Heart right ventricle (tissue), 16 donors: ENCODE data around the gene RNF111. TPM values are rescaled to one million over a fixed set of nuclear protein-coding genes. Genes with fewer than 3 reads are reported as not detected.

Source experiments
- ATAC-seq, 8 donors: fragments of 200-7000 bp; cut with Tn5 transposase; one replicate each; pipeline ENCODE4 v1.9.1; 2020; ENCODE audit warnings: mild to moderate bottlenecking in 8 of 8, moderate library complexity in 8 of 8, moderate number of reproducible peaks in 1 of 8
- DNase-seq, 2 donors: peaks; one replicate each; pipeline ENCODE4 v3.0.0-alpha.2; 2020
- H3K27ac ChIP-seq, 10 donors: fragments of 200-600 bp; sonication (generic) in 2 of 10; one replicate each; pipeline versions ENCODE4 v1.5.0 to v1.8.0; 2020 to 2022; ENCODE audit warnings: mild to moderate bottlenecking in 3 of 10
- H3K27me3 ChIP-seq, 7 donors: fragments of 200-600 bp; one replicate each; pipeline ENCODE4 v1.8.0; 2021 to 2022; ENCODE audit warnings: mild to moderate bottlenecking in 2 of 7
- H3K36me3 ChIP-seq, 9 donors: fragments of 200-600 bp; sonication (generic) in 1 of 9; one replicate each; pipeline versions ENCODE4 v1.5.0 to v1.8.0; 2020 to 2022; ENCODE audit warnings: mild to moderate bottlenecking in 2 of 9
- H3K4me1 ChIP-seq, 9 donors: fragments of 200-600 bp; sonication (generic) in 1 of 9; one replicate each; pipeline versions ENCODE4 v1.5.0 to v1.8.0; 2020 to 2022; ENCODE audit warnings: mild to moderate bottlenecking in 4 of 9
- H3K4me3 ChIP-seq, 10 donors: fragments of 200-600 bp; sonication (generic) in 2 of 10; one replicate each; pipeline versions ENCODE4 v1.5.0 to v1.8.0; 2020 to 2022; ENCODE audit warnings: mild to moderate bottlenecking in 7 of 10, moderate library complexity in 2 of 10
- H3K9me3 ChIP-seq, 11 donors: fragments of 200-600 bp in 10 of 11; sonication (generic) in 2 of 11; one replicate each; pipeline versions ENCODE4 v1.5.0 to v1.8.0; 2013 to 2022; ENCODE audit warnings: mild to moderate bottlenecking in 2 of 11, control low read depth in 1 of 11, moderate library complexity in 1 of 11
- WGBS, 2 donors: extraction: QIAGEN DNeasy Blood & Tissue Kit; methylation state at CpG; one replicate each; pipeline ENCODE4 v1.1.7; 2013; ENCODE audit warnings: inconsistent platforms in 1 of 2; 5-methylcytosine and 5-hydroxymethylcytosine counted together
- intact Hi-C, 10 donors: fragments of 100-400 bp; cut with DNase I; formaldehyde crosslinking; loops; one replicate each; pipeline versions ENCODE4 v1.11.1 to v1.14.2; 2022
- polyA plus RNA-seq, 2 donors: library from polyadenylated mRNA; stranded (reverse); fragments of 200-250 nt; gene quantifications; one replicate each; pipeline ENCODE4 v1.2.3, GENCODE V29; 2013
- total RNA-seq, 10 donors: library from RNA; stranded (reverse); fragmentation: NEBNext Ultra II Directional in 3 of 10; extraction: Animal tissue kit (Norgen Biotek cat#: 25700) in 3 of 10; gene quantifications; one replicate each; pipeline versions ENCODE4 v1.2.1 to v1.2.4, GENCODE V29; 2021 to 2023
- TF ChIP-seq, protein P1 (sequence below), 9 donors: fragments of 200-600 bp; sonication (generic) in 2 of 9; IDR thresholded peaks; one replicate each; pipeline versions ENCODE4 v1.5.0 to v1.8.0; 2021 to 2022; ENCODE audit warnings: antibody characterized with exemption in 9 of 9, mild to moderate bottlenecking in 5 of 9, moderate library complexity in 1 of 9
- donor health status: Arrhythmogenic right ventricular cardiomyopathy.
- donor health status: ischemic (EF 13 %, LVEDD 7.1; RV severe dilation, severe dysfunction).
- donor health status: healthy with polysubstance abuse.
- donor health status: DM: no; HTN: yes; CAD: no.
- donor health status: DM: no; HTN: no; CAD: no.
- donor health status: ischemic (EF 25% LVEDD 6.9; RV normal size, moderate dysfunction).
- donor health status: ischemic (EF 25% LVEDD 5.7; RV mildly dilated, moderate dysfunction).
- donor health status: healthy.
- donor health status: DM: yes; HTN: yes; CAD: no.
- donor health status: Ischemic cardiomyopathy.
- donor health status: ischemic (EF 35%, LVEDD 5.7; RV mildly dilated, moderate dysfunction).
- donor health status: nonischemic (EF 11% LVEDD 7.7; RV severe dilation, severe dysfunction).
- donor health status: DM: yes; HTN: yes; CAD: no.
- donor health status: PGD.
- donor health status: ischemic (EF 29% LVEDD 5.4; RV normal size, mild dysfunction).
- donor health status: nonischemic (EF 23%, LVEDD 6.1; RV moderate dilation, normal function).

The RNF111 gene
- total and polyA plus RNA-seq, 12 donors: 6.0 to 28.7 (median 23.5) TPM

DNA sequence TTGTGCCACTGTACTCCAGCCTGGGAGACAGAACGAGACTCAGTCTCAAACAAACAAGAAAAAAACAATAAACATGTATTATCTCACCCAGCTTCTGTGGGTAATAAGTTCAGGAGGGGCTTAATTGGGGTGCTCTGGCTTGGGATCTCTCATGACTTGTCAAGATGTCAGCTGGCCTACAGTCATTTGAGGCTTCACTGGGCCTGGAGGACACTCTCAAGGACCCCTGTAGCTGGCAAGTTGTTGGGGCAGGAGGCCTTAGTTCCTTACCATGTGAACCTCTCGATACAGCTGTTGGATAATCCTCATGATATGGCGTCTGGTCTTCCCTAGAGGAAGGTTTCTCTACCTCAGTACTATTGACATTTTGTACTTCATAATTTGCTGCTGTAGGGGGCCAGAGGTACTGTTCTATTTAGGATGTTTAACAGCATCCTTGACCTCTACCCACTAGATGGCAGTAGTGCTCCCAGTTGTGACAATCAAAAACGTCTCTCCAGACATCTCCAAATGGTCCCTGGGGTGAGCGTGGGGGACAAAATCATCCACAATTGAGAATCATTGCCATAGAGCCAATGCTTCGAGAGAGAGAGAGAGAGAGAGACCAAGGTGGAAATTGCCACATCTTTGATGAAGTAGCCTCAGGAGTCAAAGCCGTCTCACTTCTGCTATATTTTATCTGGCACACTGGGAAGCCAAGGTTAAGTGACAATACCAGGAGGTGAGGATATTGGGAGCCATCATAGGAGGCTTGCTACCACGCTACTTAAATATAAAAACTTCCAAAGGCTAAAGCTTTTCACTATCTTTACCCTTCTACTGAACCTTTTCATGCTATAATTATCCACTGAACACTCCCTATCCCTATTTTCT lies 30.1 kb upstream of the RNF111 start:
- WGBS, 2 donors: 28 to 30% methylated on average over 8 of the region's 8 CpGs
- no peaks in the 10 kb centered on the region for H3K27me3 ChIP-seq
- DNase-seq (peak in 1 of 2 donors; percentile 63), ATAC-seq (peak in 7 of 8 donors; percentile 28 to 72 (median 65))
- no peak overlapping the region for H3K27ac ChIP-seq
- H3K9me3 ChIP-seq: no peaks in the 10 kb centered on the region
- TF ChIP-seq, protein P1, sequence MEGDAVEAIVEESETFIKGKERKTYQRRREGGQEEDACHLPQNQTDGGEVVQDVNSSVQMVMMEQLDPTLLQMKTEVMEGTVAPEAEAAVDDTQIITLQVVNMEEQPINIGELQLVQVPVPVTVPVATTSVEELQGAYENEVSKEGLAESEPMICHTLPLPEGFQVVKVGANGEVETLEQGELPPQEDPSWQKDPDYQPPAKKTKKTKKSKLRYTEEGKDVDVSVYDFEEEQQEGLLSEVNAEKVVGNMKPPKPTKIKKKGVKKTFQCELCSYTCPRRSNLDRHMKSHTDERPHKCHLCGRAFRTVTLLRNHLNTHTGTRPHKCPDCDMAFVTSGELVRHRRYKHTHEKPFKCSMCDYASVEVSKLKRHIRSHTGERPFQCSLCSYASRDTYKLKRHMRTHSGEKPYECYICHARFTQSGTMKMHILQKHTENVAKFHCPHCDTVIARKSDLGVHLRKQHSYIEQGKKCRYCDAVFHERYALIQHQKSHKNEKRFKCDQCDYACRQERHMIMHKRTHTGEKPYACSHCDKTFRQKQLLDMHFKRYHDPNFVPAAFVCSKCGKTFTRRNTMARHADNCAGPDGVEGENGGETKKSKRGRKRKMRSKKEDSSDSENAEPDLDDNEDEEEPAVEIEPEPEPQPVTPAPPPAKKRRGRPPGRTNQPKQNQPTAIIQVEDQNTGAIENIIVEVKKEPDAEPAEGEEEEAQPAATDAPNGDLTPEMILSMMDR (IDR thresholded peaks at IDR 0.05): peak; percentile 61 to 81 (median 78)
- H3K4me3 ChIP-seq: no peak overlapping the region
- H3K36me3 ChIP-seq: no peaks in the 10 kb centered on the region
- H3K4me1 ChIP-seq: peaks cover 0 to 6% (median 0%) of the 10 kb centered on the region in 9 donors
- intact Hi-C loops: no loop called here

DNA sequence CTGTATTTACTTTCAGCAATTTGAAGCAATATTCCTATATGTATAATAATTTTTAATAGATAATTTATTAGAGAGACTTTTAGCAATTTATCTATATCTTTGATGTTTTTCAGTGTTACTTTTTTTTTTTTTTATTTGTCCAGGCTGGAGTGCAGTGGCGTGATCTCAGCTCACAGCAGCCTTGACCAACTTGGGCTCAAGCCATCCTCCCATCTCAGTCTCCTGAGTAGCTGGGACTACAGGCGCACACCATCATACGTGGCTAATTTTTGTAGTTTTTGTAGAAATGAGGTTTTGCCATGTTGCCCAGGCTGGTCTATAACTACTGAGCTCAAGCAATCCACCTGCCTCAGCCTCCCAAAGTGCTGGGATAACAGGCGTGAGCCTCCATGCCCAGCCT lies 28.7 kb upstream of the RNF111 start:
- H3K27me3 ChIP-seq: no peaks in the 10 kb centered on the region
- intact Hi-C loops: no loop called here
- no peak for DNase-seq
- ATAC-seq: no peak
- H3K9me3 ChIP-seq: no peaks in the 10 kb centered on the region
- H3K4me3 ChIP-seq: no peak overlapping the region
- H3K36me3 ChIP-seq: no peaks in the 10 kb centered on the region
- H3K27ac ChIP-seq: no peak overlapping the region
- TF ChIP-seq, protein P1 (IDR thresholded peaks at IDR 0.05): no peak
- 92 to 95% methylated on average over 4 of the region's 4 CpGs for WGBS, 2 donors
- H3K4me1 ChIP-seq: no peaks in the 10 kb centered on the region

DNA sequence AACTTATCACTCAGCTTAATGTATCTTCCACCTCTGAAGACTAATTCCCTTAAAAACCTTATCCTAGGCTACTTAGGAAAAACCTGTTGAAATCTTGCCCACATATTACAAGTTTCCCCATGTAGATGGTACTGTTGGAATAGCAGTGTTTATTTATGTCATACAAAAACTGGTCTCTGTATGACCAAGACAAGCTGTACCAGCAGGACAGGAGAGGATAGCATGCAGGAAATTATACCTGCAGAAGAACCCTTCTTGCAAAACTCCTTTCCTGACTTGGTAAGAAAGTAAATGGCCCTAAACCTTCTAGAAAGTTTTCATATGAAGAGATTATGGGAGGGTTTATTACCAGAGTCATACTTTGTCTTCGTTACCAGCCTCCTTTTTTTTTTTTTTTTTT lies 25.3 kb upstream of the RNF111 start:
- Histone ChIP-seq H3K27ac (no peak overlapping the region), H3K9me3 (no peaks in the 10 kb centered on the region), H3K4me1 (no peaks in the 10 kb centered on the region), H3K36me3 (no peaks in the 10 kb centered on the region), H3K4me3 (no peak overlapping the region), H3K27me3 (no peaks in the 10 kb centered on the region)
- ATAC-seq (no peak), DNase-seq (no peak)
- intact Hi-C loops: no loop called here
- WGBS, 2 donors: 93 to 94% methylated on average over 1 of the region's 1 CpG
- TF ChIP-seq, protein P1 (IDR thresholded peaks at IDR 0.05): no peak

DNA sequence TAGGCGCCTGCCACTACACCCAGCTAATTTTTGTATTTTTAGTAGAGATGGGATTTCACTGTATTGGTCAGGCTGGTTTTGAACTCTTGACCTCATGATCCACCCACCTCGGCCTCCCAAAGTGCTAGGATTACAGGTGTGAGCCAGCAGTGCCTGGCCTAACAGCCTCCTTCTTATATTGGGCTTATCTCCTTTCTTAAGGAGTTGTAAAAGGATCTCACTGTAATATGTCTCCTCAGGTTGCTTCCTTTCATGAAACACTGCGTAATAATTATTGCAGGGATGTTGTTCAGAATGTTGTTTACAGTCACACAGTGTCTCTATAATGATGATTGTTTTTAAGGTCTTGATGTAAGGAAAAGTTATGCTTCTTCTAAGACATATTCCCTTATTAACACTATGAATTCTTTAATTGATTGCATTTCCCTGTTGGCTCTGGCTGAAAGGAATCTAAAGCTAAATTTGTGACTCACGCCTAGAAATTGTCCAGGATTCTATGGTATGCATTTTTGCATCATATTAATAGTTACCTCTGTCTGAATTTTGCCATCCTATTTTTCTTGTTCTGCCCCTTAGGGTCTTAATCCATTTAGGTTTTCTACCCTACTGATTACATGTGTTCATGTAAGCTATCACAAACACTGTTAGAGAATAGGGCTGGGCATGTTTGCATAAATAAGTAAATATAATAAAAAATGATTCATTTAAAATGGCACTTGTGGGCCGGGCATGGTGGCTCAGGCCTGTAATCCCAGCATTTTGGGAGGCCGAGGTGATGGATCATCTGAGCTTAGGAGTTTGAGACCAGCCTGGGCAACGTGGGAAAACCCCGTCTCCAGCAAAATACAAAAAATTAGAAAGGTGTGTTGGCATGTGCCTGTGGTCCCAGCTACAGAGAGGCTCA lies 24.5 kb upstream of the RNF111 start:
- H3K9me3 ChIP-seq: no peaks in the 10 kb centered on the region
- H3K27ac ChIP-seq: no peak overlapping the region
- WGBS, 2 donors: 90 to 91% methylated on average over 8 of the region's 8 CpGs
- intact Hi-C loops: no loop called here
- no peak overlapping the region for H3K4me3 ChIP-seq
- DNase-seq (no peak), ATAC-seq (no peak)
- H3K4me1 ChIP-seq: no peaks in the 10 kb centered on the region
- TF ChIP-seq, protein P1 (IDR thresholded peaks at IDR 0.05): no peak
- H3K36me3 ChIP-seq: no peaks in the 10 kb centered on the region
- no peaks in the 10 kb centered on the region for H3K27me3 ChIP-seq
